ENCODE data around the gene ASH1L.
A peak's percentile ranks its signal among the peaks of the same experiment; 100 is the strongest.

ASH1L gene

GRCh38 chr1:155360051-155360450 lies 202.6 kb downstream of the ASH1L start (continued):
- TF ChIP-seq ZNF529 (tag by site-specific recombination; IDR thresholded peaks at IDR 0.05; ENCODE audit: insufficient replicate concordance) (no peak), ZXDB (tag by site-specific recombination; IDR thresholded peaks at IDR 0.05) (no peak), IKZF3 (tag by site-specific recombination; IDR thresholded peaks at IDR 0.05) (no peak), ZNF175 (tag by site-specific recombination; IDR thresholded peaks at IDR 0.05) (no peak), ZNF184 (tag by site-specific recombination; IDR thresholded peaks at IDR 0.05) (no peak), ZNF391 (tag by site-specific recombination; IDR thresholded peaks at IDR 0.05; ENCODE audit: borderline replicate concordance, low read depth) (no peak)

GRCh38 chr1:155352631-155353030 lies 210.0 kb downstream of the ASH1L start:
- Histone ChIP-seq H3K4me1 (ENCODE audit: control insufficient read depth, insufficient read depth, low read length) (no peaks in the 10 kb centered on the region), H3K36me3 (ENCODE audit: control insufficient read depth in 2 of 2, insufficient read depth in 1 of 2, low read length in 2 of 2) (peaks cover 68 to 86% of the 10 kb centered on the region in 2 experiments), H3K27ac (ENCODE audit: extremely low read depth, low read depth, low read length) (no peak overlapping the region), H3K4me3 (ENCODE audit: low read depth, low read length) (no peak overlapping the region), H3K9me3 (ENCODE audit: control insufficient read depth, insufficient read depth, low read depth, low read length) (no peaks in the 10 kb centered on the region)
- TF ChIP-seq ZNF521 (tag by site-specific recombination; IDR thresholded peaks at IDR 0.05) (no peak), ZNF639 (tag by site-specific recombination; IDR thresholded peaks at IDR 0.05) (no peak), GLIS2 (tag by site-specific recombination; IDR thresholded peaks at IDR 0.05) (no peak), ZNF621 (tag by site-specific recombination; IDR thresholded peaks at IDR 0.05) (no peak), WT1 (tag by site-specific recombination; IDR thresholded peaks at IDR 0.05) (no peak), ZNF624 (tag by site-specific recombination; IDR thresholded peaks at IDR 0.05) (no peak), ZNF518A (tag by site-specific recombination; conservative IDR thresholded peaks at IDR 0.05; ENCODE audit: low read depth) (no peak), FEZF1 (tag by site-specific recombination; IDR thresholded peaks at IDR 0.05) (no peak), TCF7L2 (IDR thresholded peaks at IDR 0.05; ENCODE audit: borderline replicate concordance, low read depth, low read length) (no peak), ZNF791 (tag by site-specific recombination; IDR thresholded peaks at IDR 0.05) (no peak), ZNF544 (tag by site-specific recombination; IDR thresholded peaks at IDR 0.05) (no peak), ZNF510 (tag by site-specific recombination; IDR thresholded peaks at IDR 0.05; ENCODE audit: insufficient replicate concordance) (no peak), ZSCAN30 (tag by site-specific recombination; IDR thresholded peaks at IDR 0.05) (no peak)
- POLR2A ChIA-PET = no interaction called here
- CTCF ChIA-PET = no interaction called here

GRCh38 chr1:155342842-155343241 lies 219.8 kb downstream of the ASH1L start:
- no peaks in the 10 kb centered on the region for H3K9me3 ChIP-seq (ENCODE audit: control insufficient read depth, insufficient read depth, low read depth, low read length)
- CTCF ChIA-PET = interaction anchor here (0.9 kb wide), 1 partner anchor 92 kb away, joined by 3 read pairs; no protein-coding TSS in a partner anchor
- POLR2A ChIA-PET = interaction anchor here (0.6 to 0.9 kb wide), 3 partner anchors 12 to 69 kb away, joined by 3 to 5 read pairs (median 3); partner anchors contain the start of gene CLK2
- H3K4me1 ChIP-seq (ENCODE audit: control insufficient read depth, insufficient read depth, low read length) = no peaks in the 10 kb centered on the region
- H3K27ac ChIP-seq (ENCODE audit: extremely low read depth, low read depth, low read length) = no peak overlapping the region
- no peak overlapping the region for H3K4me3 ChIP-seq (ENCODE audit: low read depth, low read length)
- peaks cover 36 to 88% of the 10 kb centered on the region in 2 experiments for H3K36me3 ChIP-seq (ENCODE audit: control insufficient read depth in 2 of 2, insufficient read depth in 1 of 2, low read length in 2 of 2)
- TF ChIP-seq ZNF324 (tag by site-specific recombination; IDR thresholded peaks at IDR 0.05) (no peak), TRIM28 (IDR thresholded peaks at IDR 0.05; ENCODE audit: borderline replicate concordance, low read length) (no peak), SCRT2 (tag by site-specific recombination; IDR thresholded peaks at IDR 0.05) (0 out of 2 replicates have a peak, but pooled peaks have one; percentile 22), ZNF398 (tag by site-specific recombination; IDR thresholded peaks at IDR 0.05) (peak; percentile 37; the same call in 1 of the 2 replicates), ZNF701 (tag by site-specific recombination; IDR thresholded peaks at IDR 0.05) (no peak), ZNF548 (tag by site-specific recombination; IDR thresholded peaks at IDR 0.05) (no peak)
